NCI-H1092 treated with DMSO at 0.1 percent for 48 hours (cell line): ENCODE measurements around the gene MYH14.
"Not testable (repeated sequence)": the region's sequence is repeated elsewhere in the genome, so short reads cannot be mapped to it uniquely, and the experiment has no call there.

ENCODE experiments used
- DNase-seq: peaks from one replicate; lab custom pipeline; 2025; lab: John Stamatoyannopoulos, UW

MYH14 gene

GRCh38 chr19:50320051-50320450, 116.6 kb downstream of the MYH14 start:
- no peak for DNase-seq

DNA sequence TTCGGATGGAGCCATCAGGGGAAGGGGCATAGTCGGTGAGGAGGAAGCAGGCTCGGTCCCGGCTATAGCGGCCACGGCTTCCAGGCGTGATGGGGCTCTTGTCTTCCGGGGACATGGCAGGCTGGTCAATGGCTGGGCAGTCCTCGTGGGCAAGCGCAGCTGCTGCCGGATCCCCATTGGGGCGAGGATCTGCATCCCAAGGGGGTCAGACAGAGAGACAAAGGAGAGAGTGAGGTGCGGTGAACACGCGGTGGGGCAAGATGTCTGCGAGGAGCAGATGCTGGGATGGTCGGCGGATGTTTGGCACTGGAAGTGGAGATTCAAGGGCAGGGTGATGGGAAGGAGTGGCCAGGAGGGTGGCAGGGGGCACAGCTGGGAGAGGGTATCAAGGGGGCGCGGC, 117.2 kb downstream of the MYH14 start:
- no peak for DNase-seq

- DNase-seq, result no peak
These were observed 118.4 kb downstream of the MYH14 start for GRCh38 chr19:50321831-50322230.

- no peak for DNase-seq
These were observed 118.8 kb downstream of the MYH14 start for GRCh38 chr19:50322234-50322633.

DNA sequence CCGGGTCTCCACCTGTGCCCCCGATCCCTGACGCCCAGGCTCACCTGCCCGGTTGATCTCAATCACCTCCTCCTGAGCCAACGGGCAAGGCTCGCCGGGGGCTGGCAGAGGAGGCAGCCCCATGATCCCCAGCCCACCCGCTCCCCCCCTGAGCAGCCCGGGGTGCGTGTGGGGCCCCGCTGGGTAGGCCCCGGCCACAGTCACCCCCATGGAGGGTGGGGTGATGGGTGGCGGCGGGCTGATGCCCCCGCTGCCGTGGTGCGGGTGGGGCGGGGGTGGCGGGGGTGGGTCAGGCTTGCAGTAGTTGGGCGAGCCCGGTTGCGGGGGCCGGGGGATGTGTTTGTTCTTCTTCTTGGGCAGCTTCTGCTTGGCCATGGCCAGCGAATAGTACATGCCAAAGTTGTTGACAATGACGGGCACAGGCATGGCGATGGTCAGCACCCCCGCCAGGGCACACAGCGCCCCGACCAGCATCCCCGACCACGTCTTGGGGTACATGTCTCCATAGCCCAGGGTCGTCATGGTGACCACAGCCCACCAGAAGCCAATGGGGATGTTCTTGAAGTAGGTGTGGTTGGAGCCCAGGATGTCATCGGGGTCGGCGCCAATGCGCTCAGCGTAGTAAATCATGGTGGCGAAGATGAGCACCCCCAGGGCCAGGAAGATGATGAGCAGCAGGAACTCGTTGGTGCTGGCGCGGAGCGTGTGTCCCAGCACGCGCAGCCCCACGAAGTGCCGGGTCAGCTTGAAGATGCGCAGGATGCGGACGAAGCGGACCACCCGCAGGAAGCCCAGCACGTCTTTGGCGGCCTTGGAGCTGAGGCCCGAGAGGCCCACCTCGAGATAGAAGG, 119.7 kb downstream of the MYH14 start:
- no peak for DNase-seq

DNA sequence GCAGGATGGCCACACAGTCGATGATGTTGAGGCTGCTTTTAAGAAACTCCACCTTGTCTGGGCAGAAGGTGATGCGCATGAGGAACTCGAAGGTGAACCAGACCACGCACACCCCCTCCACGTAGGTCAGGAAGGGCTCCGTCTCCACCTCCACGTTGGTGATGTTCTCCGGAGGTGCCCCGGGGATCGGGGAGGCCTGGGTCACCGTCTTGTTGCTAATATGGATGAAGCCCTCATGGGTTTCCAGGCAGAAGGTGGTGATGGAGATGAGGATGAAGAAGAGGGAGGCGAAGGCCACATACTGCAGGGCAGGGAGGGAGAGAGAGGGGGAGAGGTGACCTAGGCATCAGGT, 120.3 kb downstream of the MYH14 start:
- DNase-seq, result no peak

DNA sequence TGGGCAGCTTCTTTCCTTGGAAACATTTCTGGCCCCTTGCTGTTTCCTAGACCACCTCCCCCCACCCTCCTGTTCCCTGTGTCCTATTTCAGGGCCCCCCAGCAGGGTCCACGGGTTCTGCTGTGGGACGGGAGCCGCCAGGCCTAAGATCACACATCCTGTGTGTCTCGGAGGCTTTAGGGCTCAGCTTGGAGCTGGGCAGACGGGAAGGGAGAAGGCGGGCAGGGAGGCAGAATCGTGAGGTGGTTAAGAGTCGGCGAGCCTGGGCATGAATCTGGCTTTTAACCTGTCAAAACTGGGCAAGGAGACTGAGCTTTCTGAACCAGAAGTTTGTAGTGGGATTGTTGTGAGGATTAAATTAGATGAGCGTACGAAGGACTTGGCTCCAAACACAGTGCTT, 120.9 kb downstream of the MYH14 start:
- no peak for DNase-seq

DNA sequence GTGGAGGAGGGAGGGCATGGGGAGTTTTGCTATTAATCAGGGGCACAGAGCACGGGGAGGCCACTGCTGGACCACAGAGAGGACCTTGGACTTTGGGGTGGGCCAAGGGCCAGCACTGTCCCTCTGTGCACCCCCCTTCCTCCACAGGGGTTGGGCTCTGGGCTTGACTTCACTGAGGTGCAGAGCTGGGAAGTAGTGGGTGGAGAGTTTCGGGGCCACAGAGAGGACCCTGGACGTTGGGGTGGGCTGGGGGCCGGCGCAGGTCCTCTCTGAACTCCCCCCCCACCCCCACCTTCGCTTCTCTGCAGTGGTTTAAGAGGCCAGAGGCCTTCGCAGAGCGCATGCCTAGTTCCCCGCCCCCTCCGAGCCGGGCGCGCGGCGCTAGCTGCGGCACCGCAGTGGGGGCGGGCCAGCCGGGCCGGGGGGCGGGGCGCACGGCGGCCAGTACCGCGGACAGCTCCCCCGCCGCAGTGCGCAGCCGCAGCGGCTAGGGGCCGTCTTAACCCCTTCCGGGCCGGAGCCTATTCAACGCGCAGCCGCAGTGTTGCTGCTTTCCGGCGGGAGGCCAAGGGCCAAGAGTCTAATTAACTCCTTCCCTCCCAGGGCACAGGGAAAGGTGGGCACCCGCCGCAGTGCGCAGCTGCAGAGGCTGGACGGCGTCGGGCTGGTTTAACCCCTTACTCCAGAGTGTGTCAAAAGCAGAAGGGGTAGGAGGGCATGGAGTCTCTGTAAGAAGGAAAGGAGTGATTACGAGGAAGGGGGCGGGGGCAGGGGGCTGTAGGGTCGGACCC, 122.1 kb downstream of the MYH14 start:
- DNase-seq, result peak; percentile 86

GRCh38 chr19:50326101-50326664, 122.8 kb downstream of the MYH14 start:
- no peak for DNase-seq

GRCh38 chr19:50327013-50327412, 123.6 kb downstream of the MYH14 start:
- DNase-seq, result no peak

DNA sequence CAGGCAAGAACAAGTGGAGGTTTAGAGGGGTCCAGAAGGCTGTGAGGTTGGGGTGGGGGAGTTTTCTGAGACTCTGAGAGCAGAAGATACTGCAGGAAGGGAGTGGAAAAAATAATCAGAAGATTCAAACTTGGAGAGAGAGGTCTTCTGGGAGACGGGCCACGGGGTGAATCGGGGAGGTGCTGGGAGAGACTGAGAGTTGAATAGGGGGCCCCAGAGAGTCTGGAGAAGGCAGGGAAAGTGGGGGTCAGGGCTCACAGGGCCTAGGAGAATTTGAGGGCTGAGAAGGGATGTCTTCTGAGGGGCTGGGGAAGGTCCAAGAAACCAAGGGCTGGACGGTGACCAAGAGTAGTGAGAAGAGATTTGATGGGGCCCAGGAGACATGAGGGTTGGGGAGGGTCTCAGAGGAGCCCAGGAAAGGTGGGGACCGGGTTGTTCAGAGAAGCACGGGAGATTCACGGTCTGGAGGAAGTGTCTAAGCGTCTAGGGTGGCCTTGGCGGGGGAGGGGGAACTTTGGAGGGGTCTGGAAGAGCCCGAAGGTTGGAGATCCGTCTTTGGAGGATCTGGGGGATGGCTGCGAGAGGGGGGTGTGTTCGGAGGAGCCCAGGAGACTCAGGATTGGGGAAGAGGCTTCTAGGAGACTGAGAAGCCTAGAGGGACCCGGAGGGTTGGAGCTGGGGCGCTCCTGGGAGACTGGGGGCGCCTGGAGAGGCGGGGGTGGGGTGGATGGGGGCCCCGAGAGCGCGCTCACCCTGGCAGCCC, 124.2 kb downstream of the MYH14 start:
- no peak for DNase-seq

- no peak for DNase-seq
These were observed 124.9 kb downstream of the MYH14 start for GRCh38 chr19:50328224-50328872.

GRCh38 chr19:50328873-50329145, 125.4 kb downstream of the MYH14 start:
- no peak for DNase-seq

DNA sequence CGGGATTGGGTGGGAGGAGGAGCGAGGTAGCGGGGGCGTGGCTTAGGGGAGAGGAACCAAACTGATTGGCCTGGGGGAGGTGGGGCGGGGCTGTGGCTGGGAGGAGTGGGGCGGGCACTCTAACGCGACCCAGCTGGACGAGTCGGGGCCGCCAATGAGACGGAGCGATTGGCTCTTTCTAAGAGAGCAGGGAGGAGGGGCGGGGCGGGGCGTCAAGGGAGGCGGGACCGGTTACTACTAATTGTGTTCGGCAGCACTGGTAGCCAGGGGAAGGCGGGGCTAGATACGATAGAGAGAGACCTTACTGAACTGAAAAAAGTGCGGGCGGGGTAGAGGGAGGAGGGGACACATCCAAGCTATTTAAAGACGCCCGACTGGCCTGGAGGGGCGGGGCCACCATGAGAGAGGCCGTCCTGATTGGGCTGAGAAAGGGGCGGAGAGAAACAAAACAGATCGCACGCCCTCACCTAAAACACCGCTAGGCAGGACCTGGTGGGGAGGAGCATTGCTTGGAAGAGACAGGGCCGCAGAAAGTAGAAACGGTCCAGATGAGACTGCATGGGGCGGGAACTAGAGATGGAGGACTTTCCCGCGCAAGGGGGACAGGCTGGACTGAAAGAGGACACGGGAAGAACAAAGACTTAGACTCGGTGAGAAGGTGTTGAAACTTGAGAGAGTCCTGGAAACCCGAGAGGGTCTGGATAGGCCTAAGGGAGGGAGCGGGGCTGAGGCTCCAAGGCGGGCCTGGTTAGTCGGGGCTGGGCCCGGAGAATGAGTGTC, 125.9 kb downstream of the MYH14 start, which contains the start of gene KCNC3:
Gene KCNC3, minus strand, starts transcription at position 232 of the 780 bp plus-strand sequence. CDS start 295 bp downstream, outside the sequence.
- DNase-seq, result peak; percentile 98

GRCh38 chr19:50329926-50330294, 126.5 kb downstream of the MYH14 start:
- DNase-seq, result not testable (repeated sequence)

DNA sequence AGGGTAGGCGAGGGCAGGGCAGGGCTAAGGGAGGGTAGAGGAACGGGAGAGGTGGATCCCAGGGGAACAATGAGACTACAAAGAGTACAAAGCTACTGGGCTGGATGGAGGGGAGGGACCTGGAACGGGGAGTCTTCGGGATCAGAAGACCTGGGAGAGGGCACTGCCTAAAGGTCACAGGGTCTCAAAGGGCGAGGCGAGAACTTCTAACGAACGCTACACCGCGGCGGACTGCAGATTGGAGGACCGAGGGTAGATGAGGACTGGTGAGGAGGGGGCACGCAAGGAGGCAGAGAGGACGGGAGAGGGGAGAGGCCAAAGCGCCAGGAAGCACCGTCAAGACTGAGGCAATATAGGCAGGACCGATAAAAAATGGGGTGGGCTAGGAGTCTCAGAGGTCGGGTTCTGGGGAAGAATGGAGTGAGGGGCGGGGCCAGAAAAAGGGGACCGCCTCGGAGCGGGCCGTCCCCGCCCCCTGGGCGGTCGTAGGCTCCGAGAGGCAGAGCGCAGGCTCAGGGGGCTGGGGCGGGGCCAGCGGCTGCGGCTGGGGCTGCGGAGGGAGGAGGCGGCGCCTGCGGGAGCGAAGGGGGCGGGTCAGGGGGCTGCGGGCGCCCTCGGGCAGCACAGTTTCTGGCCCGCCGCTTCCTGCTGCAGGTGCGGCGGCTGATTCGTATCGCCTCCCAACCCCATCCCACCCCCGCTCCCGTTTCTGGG, 127.1 kb downstream of the MYH14 start:
- peak; percentile 80 for DNase-seq

GRCh38 chr19:50331221-50331993, 128.0 kb downstream of the MYH14 start:
- DNase-seq, result no peak

DNA sequence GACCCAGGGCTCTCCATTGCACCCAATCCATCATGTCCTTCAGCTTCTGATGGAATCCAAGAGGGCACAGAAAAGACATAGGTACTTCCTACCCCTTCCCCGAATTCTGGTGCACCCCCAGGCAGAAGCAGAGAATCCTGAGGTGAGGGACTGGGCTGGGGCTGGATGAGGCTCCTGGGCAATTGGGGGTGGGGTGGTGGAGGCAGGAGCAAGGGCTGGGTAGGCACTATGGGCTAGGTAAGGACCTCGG, 128.5 kb downstream of the MYH14 start:
- no peak for DNase-seq

GRCh38 chr19:50332244-50333038, 129.0 kb downstream of the MYH14 start:
- no peak for DNase-seq
